Left renal cortex interstitium (tissue), 4 donors: ENCODE measurements around the gene RAB10. TPM values are rescaled to one million over a fixed set of nuclear protein-coding genes. Genes with fewer than 3 reads are reported as not detected.
"Not testable (repeated sequence)": the region's sequence is repeated elsewhere in the genome, so short reads cannot be mapped to it uniquely, and the experiment has no call there.

Experiments used
- DNase-seq, 4 donors: peaks; one replicate each; pipeline ENCODE4 v3.0.0-alpha.2; 2013; ENCODE audit warnings: low read depth in 4 of 4, low spot score in 2 of 4, missing footprints in 1 of 4
- polyA plus RNA-seq, 4 donors: library from polyadenylated mRNA; unstranded; fragments of 120-200 nt; gene quantifications; one replicate each; pipeline ENCODE4 v1.2.1, GENCODE V29; 2013; ENCODE audit not compliant: insufficient read length in 4 of 4

RAB10 gene
- polyA plus RNA-seq, 4 donors: 116 to 172 (median 132) TPM

DNA sequence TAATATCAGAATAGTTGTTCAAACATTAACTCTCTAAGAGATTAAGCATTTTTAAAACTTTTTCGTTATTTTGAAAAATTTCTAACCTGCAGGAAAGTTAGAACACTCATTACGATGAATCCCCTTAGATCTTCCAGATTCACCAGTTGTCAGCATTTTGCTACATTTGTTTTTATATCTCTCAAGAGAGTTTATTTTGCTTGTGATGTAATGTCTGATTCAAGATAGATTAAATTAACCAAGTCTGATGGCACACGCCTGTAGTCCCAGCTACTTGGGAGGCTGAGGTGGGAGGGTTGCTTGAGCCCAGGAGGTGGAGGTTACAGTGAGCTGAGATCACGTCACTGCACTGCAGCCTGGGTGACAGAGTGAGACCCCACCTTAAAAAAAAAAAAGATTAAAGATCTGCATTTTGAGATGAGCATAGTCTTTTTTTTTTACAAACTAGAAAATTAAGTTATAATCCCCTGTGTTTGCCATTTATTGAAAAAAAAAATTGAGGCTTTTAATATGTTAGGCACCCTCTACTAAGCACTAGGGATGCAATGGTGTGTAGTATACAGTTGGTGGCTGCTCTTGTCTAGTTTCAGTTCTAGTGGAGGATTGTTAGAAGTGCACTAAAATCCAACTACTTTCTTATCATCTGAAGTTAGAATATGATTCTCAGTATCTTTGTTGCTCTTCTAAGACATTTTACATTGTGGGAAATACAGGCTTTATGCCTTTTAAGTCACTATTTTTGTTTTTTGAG is 20.9 kb downstream of the RAB10 start:
- no peak for DNase-seq

- no peak for DNase-seq
These were observed 24.5 kb downstream of the RAB10 start for GRCh38 chr2:26058390-26058789.

DNA sequence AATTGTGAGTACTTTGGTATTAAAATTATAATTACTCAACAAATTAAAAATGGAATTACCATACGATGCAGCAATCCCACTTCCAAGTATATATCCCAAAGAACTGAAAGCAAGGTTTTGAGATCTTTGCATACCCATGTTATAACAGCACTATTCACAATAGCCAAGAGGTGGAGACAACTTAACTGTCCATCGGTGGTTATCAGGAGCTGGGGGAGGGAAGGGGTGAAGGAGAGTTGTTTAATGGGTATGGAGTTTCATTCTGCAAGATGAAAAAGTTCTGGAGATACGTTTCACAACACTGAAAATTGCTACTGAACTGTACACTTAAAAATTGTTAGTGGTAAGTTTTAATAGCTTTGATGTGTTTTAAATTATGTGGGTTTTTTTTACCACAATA is 25.7 kb downstream of the RAB10 start:
- no peak for DNase-seq

- DNase-seq: no peak
These were observed 27.7 kb downstream of the RAB10 start for GRCh38 chr2:26061539-26061938.

DNA sequence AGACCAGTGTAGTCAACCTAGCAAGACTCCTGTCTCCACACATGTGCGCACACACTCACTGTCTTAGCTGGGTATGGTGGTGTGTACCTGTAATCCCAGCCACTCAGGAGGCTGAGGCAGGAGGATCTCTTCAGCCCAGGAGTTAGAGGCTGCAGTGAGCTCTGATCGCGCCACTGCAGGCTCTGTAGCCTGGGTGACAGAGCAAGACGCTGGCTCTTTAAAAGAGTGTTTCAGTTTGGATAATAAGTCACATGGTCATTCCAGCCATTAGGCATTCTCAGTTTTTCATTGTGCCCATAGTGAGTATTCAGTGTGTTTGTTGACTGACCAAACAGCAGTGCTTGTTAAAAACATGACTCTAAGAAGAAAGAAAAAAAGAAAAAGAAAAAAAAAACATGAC is 31.0 kb downstream of the RAB10 start:
- no peak for DNase-seq

GRCh38 chr2:26067186-26067974 is 33.5 kb downstream of the RAB10 start:
- DNase-seq: no peak

- no peak for DNase-seq
These were observed 34.2 kb downstream of the RAB10 start for GRCh38 chr2:26067980-26068507.

DNA sequence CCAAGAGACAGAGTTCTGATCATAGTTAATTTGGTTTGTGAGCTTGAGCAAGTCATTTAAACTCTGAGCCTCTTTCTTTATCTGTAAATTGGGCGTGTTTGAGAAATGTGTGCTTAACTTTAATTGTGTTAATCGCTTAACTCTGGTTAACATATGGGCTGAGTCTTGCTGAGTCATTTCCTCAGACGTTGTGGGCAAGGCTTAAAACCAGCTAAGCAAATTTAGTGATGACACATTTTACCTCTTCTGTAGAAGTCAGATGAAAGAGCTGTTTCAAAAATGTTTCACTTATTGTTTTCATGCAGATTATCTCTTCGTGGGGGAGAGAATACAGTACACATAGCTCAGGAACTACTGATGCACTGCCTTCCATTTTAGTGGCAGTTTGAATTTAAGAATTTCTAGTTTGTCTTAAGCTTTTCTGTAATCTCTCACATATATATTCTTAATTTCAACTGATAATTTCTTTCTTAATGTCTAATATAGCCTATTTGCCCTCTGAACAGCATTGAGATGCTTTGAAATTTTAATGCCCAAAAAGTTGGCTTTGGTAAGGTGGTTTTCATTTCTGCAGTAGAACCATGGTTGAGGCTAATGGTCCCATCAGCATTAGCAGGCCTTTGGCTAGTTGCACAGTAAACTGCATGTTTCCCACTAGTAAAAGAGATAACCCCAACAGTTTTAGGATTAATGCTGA is 34.9 kb downstream of the RAB10 start:
- DNase-seq: no peak

- DNase-seq: no peak
These were observed 36.8 kb downstream of the RAB10 start for GRCh38 chr2:26070730-26071129.

DNA sequence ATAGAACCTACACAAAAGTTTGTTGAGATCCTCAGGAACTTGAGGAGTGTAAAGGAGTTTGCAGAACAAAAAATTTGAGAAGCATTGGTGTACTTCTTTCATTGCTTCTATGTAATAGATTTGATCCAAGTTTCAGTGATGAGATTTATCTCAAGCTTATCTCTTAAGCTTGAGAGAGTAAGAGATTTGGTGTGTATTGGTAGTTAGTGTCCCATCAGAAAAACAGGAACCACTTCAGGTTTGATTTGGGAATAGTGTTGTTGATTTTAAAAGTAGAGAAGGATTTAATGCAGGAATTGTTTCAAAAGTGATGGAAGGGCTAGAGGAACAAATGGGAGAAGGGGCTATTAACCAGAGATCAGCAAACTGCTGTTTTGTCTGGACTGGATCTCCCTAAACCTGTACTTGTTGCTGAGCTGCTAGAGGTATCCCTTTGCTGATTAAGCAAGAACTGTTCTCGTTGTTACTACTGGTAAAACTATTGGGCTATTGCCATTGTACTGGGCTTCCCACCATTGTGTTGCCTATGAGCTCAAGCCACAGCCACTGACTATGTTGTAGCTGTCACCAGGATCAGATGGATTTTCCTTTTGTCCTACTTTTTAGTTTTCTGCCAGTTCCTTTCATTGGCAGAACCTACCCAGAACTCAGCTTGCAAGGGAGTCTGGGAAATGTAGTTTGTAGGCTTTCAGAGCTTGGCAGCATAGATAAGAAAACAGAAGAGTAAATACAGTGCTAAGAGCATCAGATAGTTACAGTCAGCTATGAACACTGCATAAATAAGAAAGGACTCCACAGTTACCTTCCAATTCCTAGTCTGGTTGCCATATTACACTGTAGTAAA is 39.3 kb downstream of the RAB10 start:
- no peak for DNase-seq

- DNase-seq: no peak
These were observed 39.9 kb downstream of the RAB10 start for GRCh38 chr2:26073830-26074229.

DNA sequence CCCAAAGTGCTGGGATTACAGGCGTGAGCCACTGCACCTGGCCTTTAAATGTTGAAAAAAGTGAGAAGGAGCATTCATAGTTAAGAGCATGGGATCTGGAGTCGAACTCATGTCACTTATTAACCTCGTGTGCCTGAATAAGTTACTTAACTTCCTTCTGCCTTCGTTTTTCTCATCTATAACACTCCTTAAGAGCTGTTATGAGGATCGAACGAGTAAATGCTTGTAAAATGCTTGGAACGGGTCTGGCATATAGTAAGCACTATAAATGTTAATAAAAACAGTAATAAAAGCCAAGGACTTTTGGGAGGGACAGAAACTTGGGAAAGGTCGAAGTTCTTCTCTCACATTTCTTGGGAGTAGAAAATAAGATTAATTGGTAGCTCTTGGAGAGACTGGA is 40.8 kb downstream of the RAB10 start:
- DNase-seq: no peak

- no peak for DNase-seq
These were observed 41.3 kb downstream of the RAB10 start for GRCh38 chr2:26075173-26075572.

DNA sequence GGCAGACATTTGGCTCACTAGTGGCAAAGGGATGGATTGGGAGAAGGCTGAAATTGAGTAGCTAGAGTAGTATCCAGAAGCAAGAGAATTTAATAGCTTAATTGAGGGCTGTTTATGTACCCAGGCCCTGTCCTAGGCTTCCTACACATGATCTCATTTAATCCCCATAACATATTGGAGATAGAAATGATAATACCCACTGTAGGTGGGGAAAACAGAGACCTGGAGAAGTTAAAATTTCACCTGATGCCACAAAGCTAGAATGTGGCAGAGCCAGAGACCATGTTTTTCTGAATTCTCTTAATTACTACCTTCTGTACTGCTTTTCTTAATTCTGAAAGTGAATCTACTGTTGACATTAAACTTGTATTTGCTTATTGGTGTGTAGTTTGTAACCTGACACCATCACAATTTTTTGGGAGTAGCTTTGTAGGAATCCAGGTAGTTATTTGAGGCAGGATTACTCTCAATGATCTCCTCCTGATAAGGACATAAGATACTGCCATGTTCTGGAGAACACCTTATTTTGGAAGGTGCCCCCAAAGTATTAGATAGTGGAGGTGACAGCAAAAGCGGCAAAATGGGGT is 42.2 kb downstream of the RAB10 start:
- no peak for DNase-seq

- no peak for DNase-seq
These were observed 43.4 kb downstream of the RAB10 start for GRCh38 chr2:26077291-26077690.

DNA sequence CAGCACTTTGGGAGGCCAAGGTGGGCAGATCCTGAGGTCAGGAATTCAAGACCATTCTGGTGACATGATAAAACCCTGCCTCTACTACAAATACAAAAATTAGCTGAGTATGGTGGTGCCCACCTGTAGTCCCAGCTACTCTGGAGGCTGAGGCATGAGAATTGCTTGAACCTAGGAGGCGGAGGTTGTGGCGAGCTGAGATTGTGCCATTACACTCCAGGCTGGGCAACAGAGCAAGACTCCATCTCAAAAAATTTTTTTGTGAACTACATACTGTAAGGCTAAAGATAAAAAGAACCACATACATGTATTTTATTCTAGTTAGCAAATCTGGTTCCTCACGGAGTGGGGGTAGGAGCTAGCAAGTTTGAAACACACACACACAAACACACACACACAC is 45.1 kb downstream of the RAB10 start:
- no peak for DNase-seq

- DNase-seq: no peak
These were observed 46.5 kb downstream of the RAB10 start for GRCh38 chr2:26080356-26080755.

DNA sequence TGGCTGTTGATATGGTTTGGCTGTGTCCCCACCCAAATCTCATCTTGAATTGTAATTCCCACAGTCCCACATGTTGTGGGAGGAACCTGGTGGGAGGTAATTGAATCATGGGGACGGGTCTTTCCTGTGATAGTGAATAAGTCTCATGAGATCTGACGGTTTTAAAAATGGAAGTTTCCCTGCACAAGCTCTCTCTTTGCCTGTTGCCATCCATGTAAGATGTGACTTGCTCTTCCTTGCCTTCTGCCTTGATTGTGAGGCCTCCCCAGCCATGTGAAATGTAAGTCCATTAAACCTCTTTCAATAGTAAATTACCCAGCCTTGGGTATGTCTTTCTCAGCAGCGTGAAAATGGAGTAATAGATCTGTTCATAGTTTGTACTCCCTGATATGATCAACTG is 47.0 kb downstream of the RAB10 start:
- DNase-seq: not testable (repeated sequence)

GRCh38 chr2:26081556-26081955 is 47.7 kb downstream of the RAB10 start:
- no peak for DNase-seq

DNA sequence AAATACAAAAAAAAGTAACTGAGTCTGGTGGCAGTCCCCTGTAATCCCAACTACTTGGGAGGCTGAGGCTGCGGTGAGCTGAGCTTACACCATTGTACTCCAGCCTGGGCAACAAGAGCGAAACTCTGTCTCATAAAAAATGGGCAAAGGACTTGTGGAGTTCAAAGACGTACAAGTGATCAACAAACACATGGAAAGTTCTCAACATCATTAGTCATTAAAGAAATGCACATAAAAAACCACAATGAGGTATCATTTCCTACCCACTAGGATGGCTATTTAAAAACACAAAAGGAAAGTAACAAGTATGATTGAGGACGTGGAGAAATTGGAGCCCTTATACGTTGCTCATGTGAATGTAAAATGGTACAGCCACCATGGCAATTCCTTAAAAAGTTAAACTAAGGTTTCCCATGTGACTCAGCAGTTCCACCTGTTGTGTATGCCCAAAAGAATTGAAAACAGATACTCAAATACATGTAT is 52.3 kb downstream of the RAB10 start:
- DNase-seq: no peak
